ENCODE measurements around the gene CTNNA2. TPM values are rescaled to one million over a fixed set of nuclear protein-coding genes. Genes with fewer than 3 reads are reported as not detected.

The CTNNA2 gene
- total and polyA plus RNA-seq, 9 of the 15 experiments (the other 6 are each of a cell fraction or from before 2014, with no cell fraction given): 0.03 to 0.40 (median 0.15) TPM

DNA sequence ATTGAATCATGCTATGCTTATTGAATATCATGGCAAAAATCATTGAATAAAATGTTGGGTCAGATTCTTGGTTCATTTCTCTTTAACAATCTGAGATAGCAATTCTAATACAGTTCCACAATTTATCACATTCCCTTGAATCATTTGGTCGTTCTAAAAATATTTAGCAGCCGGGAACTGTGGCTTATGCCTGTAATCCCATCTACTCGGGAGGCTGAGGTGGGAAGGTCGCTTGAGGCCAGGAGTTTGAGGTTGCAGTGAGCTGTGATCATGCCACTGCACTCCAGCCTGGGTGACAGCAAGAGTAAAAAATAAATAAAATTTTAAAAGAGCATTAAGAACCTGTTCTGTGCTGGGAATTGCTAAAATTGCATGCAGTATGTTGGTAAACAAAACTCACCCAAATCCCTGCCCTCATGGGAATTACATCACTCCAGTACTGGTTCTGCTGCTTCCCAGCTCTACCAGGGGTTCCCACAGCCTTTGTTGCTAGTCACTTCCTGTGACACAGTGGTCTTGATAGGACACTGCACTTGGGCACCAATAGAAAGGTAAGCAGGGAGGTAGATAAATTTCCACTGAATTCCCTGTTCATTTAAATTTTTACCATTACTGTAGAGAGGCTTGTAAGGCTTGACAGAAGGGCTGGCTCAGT lies 200.4 kb downstream of the CTNNA2 start:
- in situ Hi-C loops (cut with MboI): no loop called here
- ChIA-PET POLR2A (interaction anchor here (0.7 kb wide), 1 partner anchor 132 kb away, joined by 3 read pairs; no protein-coding TSS in a partner anchor), CTCF (ENCODE audit: low intra/inter-chr PET ratio) (no interaction called here)
- no peaks in the 10 kb centered on the region for H3K9me1 ChIP-seq (ENCODE audit: control insufficient read depth, insufficient read depth, low read length)
- no peak overlapping the region for H3K4me2 ChIP-seq (ENCODE audit: insufficient read depth, low read length)
- H4K20me1 ChIP-seq (replicated peaks; ENCODE audit: control insufficient read depth, insufficient read depth, low read length): no peaks in the 10 kb centered on the region
- no peak overlapping the region for H3K4me3 ChIP-seq
- TF ChIP-seq TCF7 (IDR thresholded peaks at IDR 0.05; ENCODE audit: borderline replicate concordance): no peak
- no peak for TF ChIP-seq BCOR (IDR thresholded peaks at IDR 0.05)
- no peak for TF ChIP-seq ZNF586 (CRISPR knock-in tag; conservative IDR thresholded peaks at IDR 0.05)
- no peak for TF ChIP-seq ZNF592 (IDR thresholded peaks at IDR 0.05)
- BruUV-seq (replicated peaks): no TSS peak
- 5% methylated on average over 4 of the region's 4 CpGs for WGBS (ENCODE audit: insufficient coverage, low coverage, missing lambda C conversion rate)
- no peaks in the 10 kb centered on the region for H3K27me3 ChIP-seq (ENCODE audit: control insufficient read depth in 2 of 2, insufficient read depth in 2 of 2, low read length in 2 of 2)
- no peak overlapping the region for H3K9ac ChIP-seq (ENCODE audit: insufficient read depth in 1 of 2, low read depth in 2 of 2, low read length in 2 of 2)
- no peak for DNase-seq (ENCODE audit: extremely low read depth in 1 of 4, low spot score in 3 of 4)
- H3K9me3 ChIP-seq (replicated peaks; ENCODE audit: control insufficient read depth, insufficient read depth, low read depth, low read length): no peaks in the 10 kb centered on the region
- no peak overlapping the region for H3K27ac ChIP-seq (ENCODE audit: extremely low read depth, low read depth, low read length)
- H3K79me2 ChIP-seq (ENCODE audit: control insufficient read depth, insufficient read depth, low read length): no peaks in the 10 kb centered on the region
- H2AFZ ChIP-seq (ENCODE audit: low read depth, low read length): no peak overlapping the region
- no peaks in the 10 kb centered on the region for H3K36me3 ChIP-seq (ENCODE audit: control insufficient read depth, insufficient read depth, low read length)
- no peaks in the 10 kb centered on the region for H3K4me1 ChIP-seq (replicated peaks in 1 of 2; ENCODE audit: control insufficient read depth in 2 of 2, insufficient read depth in 2 of 2, low read length in 2 of 2)
- ATAC-seq: no peak
- intact Hi-C loops (cut with micrococcal nuclease): no loop called here
- no peak for FAIRE-seq

Measured in K562 (cell line).